HG02852 (cell line): ENCODE measurements around the gene PPP5C.
"Not testable (repeated sequence)": the region's sequence is repeated elsewhere in the genome, so short reads cannot be mapped to it uniquely, and the experiment has no call there.

ENCODE experiments used
- ATAC-seq: cut with Tn5 transposase; IDR thresholded peaks from one replicate; pipeline ENCODE4 v1.9.1; 2021; ENCODE audit warnings: mild to moderate bottlenecking, moderate library complexity; ENCODE audit not compliant: unreplicated experiment

Gene PPP5C

GRCh38 chr19:46384396-46384795, 37.5 kb downstream of the PPP5C start:
- no peak for ATAC-seq

- ATAC-seq, result no peak
These were observed 38.7 kb downstream of the PPP5C start for GRCh38 chr19:46385636-46386035.

- ATAC-seq, result no peak
These were observed 39.3 kb downstream of the PPP5C start for GRCh38 chr19:46386151-46386550.

- no peak for ATAC-seq
These were observed 40.3 kb downstream of the PPP5C start for GRCh38 chr19:46386996-46387712.

GRCh38 chr19:46387713-46388130, 40.8 kb downstream of the PPP5C start:
- no peak for ATAC-seq

- no peak for ATAC-seq
These were observed 41.6 kb downstream of the PPP5C start for GRCh38 chr19:46388311-46389095.

- ATAC-seq, result no peak
These were observed 43.4 kb downstream of the PPP5C start for GRCh38 chr19:46390121-46390858.

GRCh38 chr19:46390866-46391265, 44.0 kb downstream of the PPP5C start:
- ATAC-seq, result no peak

- no peak for ATAC-seq
These were observed 44.7 kb downstream of the PPP5C start for GRCh38 chr19:46391296-46392251.

- no peak for ATAC-seq
These were observed 45.4 kb downstream of the PPP5C start for GRCh38 chr19:46392252-46392801.

GRCh38 chr19:46392837-46393236, 46.0 kb downstream of the PPP5C start:
- no peak for ATAC-seq

GRCh38 chr19:46393456-46394401, 46.8 kb downstream of the PPP5C start:
- no peak for ATAC-seq

GRCh38 chr19:46394402-46394797, 47.5 kb downstream of the PPP5C start:
- no peak for ATAC-seq

GRCh38 chr19:46397801-46398479, 51.1 kb downstream of the PPP5C start:
- ATAC-seq, result not testable (repeated sequence)

GRCh38 chr19:46402725-46403124, 55.8 kb downstream of the PPP5C start:
- ATAC-seq, result no peak

- no peak for ATAC-seq
These were observed 57.3 kb downstream of the PPP5C start for GRCh38 chr19:46404055-46404752.

GRCh38 chr19:46404753-46405468, 58.0 kb downstream of the PPP5C start:
- no peak for ATAC-seq
